T-cell (primary cell): ENCODE results near the gene SLC7A8. TPM values are rescaled to one million over a fixed set of nuclear protein-coding genes. Genes with fewer than 3 reads are reported as not detected.

Source experiments
- ATAC-seq, 4 experiments: fragments of 200-7000 bp in 3 of 4; fragments of 150-1000 bp in 1 of 4; cut with Tn5 transposase; replicated peaks in 1 of 4; 1 replicate in 3 of 4; 2 replicates in 1 of 4; pipeline ENCODE4 v1.10.0; 2021; ENCODE audit warnings: moderate library complexity in 3 of 4, mild to moderate bottlenecking in 2 of 4, moderate number of reproducible peaks in 1 of 4
- CTCF ChIA-PET, 2 donors: fragments of 300-600 bp; sonication (Branson Sonifier 250); formaldehyde crosslinking; loops; one replicate each; lab custom pipeline; 2022; ENCODE audit warnings: antibody characterized with exemption in 2 of 2; lab: Charles Lee
- POLR2A ChIA-PET, 2 donors: fragments of 300-600 bp; sonication (Branson Sonifier 250); formaldehyde crosslinking; loops; one replicate each; lab custom pipeline; 2022; ENCODE audit warnings: antibody characterized with exemption in 2 of 2; lab: Charles Lee
- DNase-seq, 35 experiments: peaks; one replicate each; pipeline versions ENCODE4 v3.0.0 to v3.0.0-alpha.2; 2013 to 2023
- H3K27ac ChIP-seq: one replicate; pipeline ENCODE4 v1.5.1; 2013; ENCODE audit warnings: low read length
- H3K27me3 ChIP-seq, 2 experiments: replicated peaks in 1 of 2; 1 replicate in 1 of 2; 2 replicates in 1 of 2; pipeline versions ENCODE4 v1.6.1 to v1.7.0; 2013; ENCODE audit warnings: low read length in 1 of 2, mixed read lengths in 1 of 2; ENCODE audit not compliant: control insufficient read depth in 2 of 2, insufficient read depth in 2 of 2; ENCODE audit errors: extremely low read depth in 1 of 2
- H3K36me3 ChIP-seq, 2 donors: 1 replicate in 1 of 2; 2 replicates in 1 of 2; pipeline versions ENCODE4 v1.6.1 to v1.7.0; 2013; ENCODE audit warnings: low read length in 1 of 2; ENCODE audit not compliant: control insufficient read depth in 2 of 2, insufficient read depth in 1 of 2; ENCODE audit errors: extremely low read depth in 1 of 2
- H3K4me1 ChIP-seq, 2 experiments: 1 replicate in 1 of 2; 2 replicates in 1 of 2; pipeline versions ENCODE4 v1.6.1 to v1.7.0; 2013; ENCODE audit warnings: low read length in 2 of 2, mixed read lengths in 1 of 2; ENCODE audit not compliant: insufficient read depth in 2 of 2, control insufficient read depth in 1 of 2; ENCODE audit errors: extremely low read depth in 1 of 2
- H3K4me3 ChIP-seq, 2 donors: 1 replicate in 1 of 2; 2 replicates in 1 of 2; pipeline versions ENCODE4 v1.5.1 to v1.7.0; 2013; ENCODE audit warnings: mild to moderate bottlenecking in 2 of 2, low read length in 1 of 2, moderate library complexity in 1 of 2; ENCODE audit not compliant: control insufficient read depth in 1 of 2; ENCODE audit errors: extremely low read depth in 1 of 2
- H3K9me3 ChIP-seq: 2 replicates; pipeline ENCODE4 v1.7.0; 2013
- H3K27ac Mint-ChIP-seq, 2 donors: one replicate each; pipeline ENCODE4 v1.8.0; 2020 to 2021; ENCODE audit warnings: mild to moderate bottlenecking in 2 of 2, mixed read lengths in 2 of 2
- H3K27me3 Mint-ChIP-seq, 2 donors: one replicate each; pipeline ENCODE4 v1.8.0; 2021 to 2022; ENCODE audit warnings: mixed read lengths in 2 of 2
- H3K36me3 Mint-ChIP-seq: one replicate; pipeline ENCODE4 v1.8.0; 2021; ENCODE audit warnings: mixed read lengths
- H3K4me1 Mint-ChIP-seq, 3 donors: one replicate each; pipeline ENCODE4 v1.8.0; 2020 to 2022; ENCODE audit warnings: mixed read lengths in 3 of 3, mild to moderate bottlenecking in 1 of 3
- H3K4me3 Mint-ChIP-seq, 3 donors: one replicate each; pipeline ENCODE4 v1.8.0; 2020 to 2022; ENCODE audit warnings: mild to moderate bottlenecking in 3 of 3, mixed read lengths in 3 of 3, moderate library complexity in 3 of 3
- H3K9me3 Mint-ChIP-seq, 3 donors: one replicate each; pipeline ENCODE4 v1.8.0; 2020 to 2022; ENCODE audit warnings: mixed read lengths in 3 of 3
- WGBS: methylation state at CpG from one replicate; pipeline ENCODE4 v1.1.5; 2013; ENCODE audit warnings: missing lambda C conversion rate; ENCODE audit not compliant: insufficient coverage; 5-methylcytosine and 5-hydroxymethylcytosine counted together
- total RNA-seq, 35 experiments: library from RNA in 6 of 35; stranded (reverse) in 6 of 35; fragments of 120-200 nt in 1 of 35; gene quantifications; one replicate each; pipeline versions ENCODE4 v1.2.1 to v1.2.4 and lab custom pipeline; 2013 to 2026

Gene SLC7A8
- total RNA-seq, 5 donors from 2014 or later (not counting 1 experiment from before 2014, with no cell fraction given): 0.33 to 8.1 (median 5.9) TPM

DNA sequence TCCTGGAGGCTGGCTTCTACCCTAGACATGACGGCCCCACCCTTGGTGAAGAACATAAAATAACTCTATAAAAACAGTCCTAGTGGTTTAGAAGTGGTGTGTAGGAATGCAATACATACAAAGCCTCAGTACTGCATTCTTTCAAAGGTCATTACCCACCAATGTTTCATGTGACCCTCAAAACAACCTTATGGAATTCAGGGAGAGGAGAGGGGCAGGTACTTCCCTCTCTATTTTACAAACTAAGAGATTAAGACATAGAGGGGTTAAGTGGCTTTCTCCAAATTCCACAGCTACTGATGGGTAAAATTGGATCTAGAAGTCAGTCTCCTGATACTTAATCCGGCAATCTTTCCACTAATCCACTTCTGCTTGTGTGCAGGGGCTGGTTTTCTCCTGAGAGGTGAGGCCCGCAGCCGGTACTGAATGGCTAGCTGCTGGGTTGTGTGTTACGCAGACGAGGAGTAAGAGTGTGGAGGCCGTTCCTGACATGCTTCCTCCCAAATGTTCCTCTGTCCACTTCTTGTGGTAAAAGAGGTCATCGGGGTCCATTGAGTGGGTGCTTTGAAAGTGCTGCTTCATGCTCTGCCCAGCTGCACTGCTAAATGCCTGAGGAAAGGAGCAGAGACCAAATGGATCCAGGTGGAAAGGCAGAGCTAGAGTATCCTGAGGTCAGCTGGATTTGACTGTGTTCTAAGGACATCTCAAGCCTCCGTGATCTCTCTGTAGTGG lies 16.2 kb downstream of the SLC7A8 start:
- no peaks in the 10 kb centered on the region for H3K36me3 ChIP-seq
- H3K9me3 Mint-ChIP-seq: no peaks in the 10 kb centered on the region
- no peak overlapping the region for H3K4me3 ChIP-seq
- H3K27ac Mint-ChIP-seq: peak overlapping the region in 1 of 2 donors; percentile 30
- H3K4me1 ChIP-seq: peaks cover 0 to 10% of the 10 kb centered on the region in 2 experiments
- no peak overlapping the region for H3K27ac ChIP-seq
- H3K36me3 Mint-ChIP-seq: peaks cover 3% of the 10 kb centered on the region
- H3K4me1 Mint-ChIP-seq: peaks cover 5 to 35% (median 28%) of the 10 kb centered on the region in 3 donors
- H3K4me3 Mint-ChIP-seq: no peak overlapping the region
- no peaks in the 10 kb centered on the region for H3K9me3 ChIP-seq
- DNase-seq (no peak), ATAC-seq (no peak)
- CTCF ChIA-PET: no interaction called here
- H3K27me3 Mint-ChIP-seq: no peaks in the 10 kb centered on the region
- POLR2A ChIA-PET: interaction anchor here in 1 of 2 donors (0.5 kb wide), 1 partner anchor 12 kb away, joined by 3 read pairs; no protein-coding TSS in a partner anchor
- peaks cover 0 to 11% of the 10 kb centered on the region in 2 experiments for H3K27me3 ChIP-seq
- 96% methylated on average over 6 of the region's 9 CpGs for WGBS

DNA sequence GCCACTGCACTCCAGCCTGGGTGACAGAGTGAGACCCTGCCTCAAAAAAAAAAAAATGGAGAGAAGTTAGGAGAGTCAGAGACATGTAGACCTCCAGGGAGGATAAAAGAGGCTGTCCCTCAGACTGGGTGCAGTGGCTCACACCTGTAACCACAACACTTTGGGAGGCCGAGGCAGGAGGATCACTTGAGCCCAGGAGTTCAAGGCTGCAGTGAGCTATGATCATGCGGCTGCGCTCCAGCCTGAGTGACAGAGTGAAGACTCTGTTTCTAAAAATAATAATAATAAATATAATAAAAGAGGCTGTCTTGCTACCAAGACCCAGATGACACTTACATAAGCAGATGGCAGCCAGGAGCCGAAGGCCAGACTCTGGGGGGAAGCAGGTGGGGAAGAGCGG lies 18.5 kb downstream of the SLC7A8 start:
- Mint-ChIP-seq H3K27ac (peak overlapping the region in 1 of 2 donors; percentile 28), H3K4me1 (peaks cover 5 to 30% (median 22%) of the 10 kb centered on the region in 3 donors), H3K36me3 (peaks cover 3% of the 10 kb centered on the region), H3K9me3 (no peaks in the 10 kb centered on the region), H3K27me3 (no peaks in the 10 kb centered on the region), H3K4me3 (no peak overlapping the region)
- no peak for ATAC-seq
- WGBS: no CpG with 5 or more reads among the region's 5 CpGs
- no peaks in the 10 kb centered on the region for H3K9me3 ChIP-seq
- H3K36me3 ChIP-seq: no peaks in the 10 kb centered on the region
- no peak overlapping the region for H3K27ac ChIP-seq
- CTCF ChIA-PET: no interaction called here
- no peak overlapping the region for H3K4me3 ChIP-seq
- no peak for DNase-seq
- peaks cover 0 to 14% of the 10 kb centered on the region in 2 experiments for H3K27me3 ChIP-seq
- POLR2A ChIA-PET: no interaction called here
- peaks cover 3 to 10% of the 10 kb centered on the region in 2 experiments for H3K4me1 ChIP-seq

DNA sequence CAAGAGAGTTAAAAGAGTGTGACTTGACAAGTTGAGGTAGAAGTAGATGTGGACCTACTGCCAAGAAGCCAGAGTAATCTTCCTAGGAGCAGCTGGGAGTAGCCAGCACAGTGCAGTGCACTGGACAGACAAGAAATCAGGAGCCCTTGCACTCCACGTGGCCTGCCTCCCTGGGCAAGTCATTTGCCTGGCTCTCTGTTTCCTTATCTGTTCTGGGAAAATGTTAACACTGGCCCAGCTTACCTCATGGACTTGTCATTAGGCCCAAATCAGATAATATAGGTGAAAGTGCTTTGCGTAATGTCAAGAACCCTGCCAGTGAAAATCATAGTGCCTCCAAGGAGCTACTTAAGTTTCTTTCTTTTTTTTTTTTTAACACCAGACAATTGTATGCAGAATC lies 19.2 kb downstream of the SLC7A8 start:
- Histone ChIP-seq H3K4me1 (peaks cover 3 to 10% of the 10 kb centered on the region in 2 experiments), H3K36me3 (no peaks in the 10 kb centered on the region), H3K27me3 (peaks cover 0 to 12% of the 10 kb centered on the region in 2 experiments), H3K27ac (no peak overlapping the region), H3K4me3 (no peak overlapping the region), H3K9me3 (no peaks in the 10 kb centered on the region)
- H3K27me3 Mint-ChIP-seq: peaks cover 0 to 3% of the 10 kb centered on the region in 2 donors
- WGBS: 75% methylated on average over 1 of the region's 2 CpGs
- H3K36me3 Mint-ChIP-seq: peaks cover 3% of the 10 kb centered on the region
- ATAC-seq (no peak), DNase-seq (no peak)
- H3K27ac Mint-ChIP-seq: peak overlapping the region; percentile 94 to 96
- H3K4me1 Mint-ChIP-seq: peaks cover 5 to 28% (median 22%) of the 10 kb centered on the region in 3 donors
- POLR2A ChIA-PET: no interaction called here
- CTCF ChIA-PET: interaction anchor here (0.7 kb wide), 2 partner anchors 24 to 433 kb away, joined by 3 to 4 read pairs; no protein-coding TSS in a partner anchor
- no peak overlapping the region for H3K4me3 Mint-ChIP-seq
- H3K9me3 Mint-ChIP-seq: no peaks in the 10 kb centered on the region

DNA sequence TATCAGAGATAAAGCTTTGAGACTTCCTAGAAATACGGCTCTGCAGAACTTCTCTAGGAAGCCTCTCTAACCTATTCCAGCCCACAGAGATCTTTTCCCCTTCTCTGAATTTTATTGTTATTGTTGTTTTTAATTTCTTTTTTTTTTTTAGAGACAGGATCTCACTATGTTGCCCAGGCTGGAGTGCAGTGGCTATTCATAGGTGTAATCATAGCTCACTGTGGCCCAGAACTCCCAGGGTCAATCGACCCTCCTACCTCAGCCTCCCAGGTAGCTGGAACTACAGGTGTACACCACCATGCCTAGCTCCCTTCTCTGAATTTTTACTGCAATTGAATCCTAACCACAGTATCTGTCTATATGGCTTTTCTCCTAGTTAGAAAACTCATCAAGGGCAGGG lies 19.6 kb downstream of the SLC7A8 start:
- H3K27ac ChIP-seq: no peak overlapping the region
- Mint-ChIP-seq H3K27ac (peak overlapping the region; percentile 94 to 96), H3K27me3 (peaks cover 0 to 4% of the 10 kb centered on the region in 2 donors), H3K4me3 (no peak overlapping the region), H3K4me1 (peaks cover 5 to 28% (median 22%) of the 10 kb centered on the region in 3 donors), H3K9me3 (no peaks in the 10 kb centered on the region), H3K36me3 (peaks cover 3% of the 10 kb centered on the region)
- ATAC-seq (no peak), DNase-seq (no peak)
- ChIA-PET CTCF (interaction anchor here (0.7 to 1.1 kb wide), 3 partner anchors 24 to 434 kb away, joined by 3 to 4 read pairs (median 3); no protein-coding TSS in a partner anchor), POLR2A (no interaction called here)
- H3K36me3 ChIP-seq: no peaks in the 10 kb centered on the region
- H3K4me3 ChIP-seq: no peak overlapping the region
- 75% methylated on average over 1 of the region's 2 CpGs for WGBS
- peaks cover 0 to 7% of the 10 kb centered on the region in 2 experiments for H3K27me3 ChIP-seq
- peaks cover 3 to 10% of the 10 kb centered on the region in 2 experiments for H3K4me1 ChIP-seq
- no peaks in the 10 kb centered on the region for H3K9me3 ChIP-seq

DNA sequence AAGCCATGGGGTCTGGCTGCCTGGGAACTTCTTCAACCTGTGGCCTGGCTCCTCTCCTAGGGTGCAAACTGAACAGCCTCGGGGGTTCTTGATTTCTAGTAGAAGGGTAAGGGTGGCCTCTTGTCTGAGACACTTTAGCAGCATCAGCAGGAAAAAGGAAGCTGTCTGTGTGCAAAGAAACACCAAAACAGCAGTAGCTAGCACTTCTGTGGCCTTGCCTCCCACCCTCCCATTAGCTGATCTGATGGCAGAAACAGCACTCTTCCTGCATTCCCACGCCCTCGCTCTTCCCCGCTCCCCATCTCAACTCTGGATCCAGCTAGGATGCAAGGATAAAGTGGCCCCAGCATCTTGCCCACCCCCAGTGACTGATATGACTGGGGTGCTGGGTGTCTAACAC lies 20.7 kb downstream of the SLC7A8 start:
- WGBS: no CpG with 5 or more reads among the region's 4 CpGs
- Histone ChIP-seq H3K36me3 (no peaks in the 10 kb centered on the region), H3K4me3 (peak overlapping the region in 1 of 2 donors; percentile 36), H3K27me3 (peaks cover 0 to 5% of the 10 kb centered on the region in 2 experiments), H3K4me1 (peaks cover 3 to 10% of the 10 kb centered on the region in 2 experiments), H3K9me3 (no peaks in the 10 kb centered on the region), H3K27ac (no peak overlapping the region)
- ChIA-PET CTCF (interaction anchor here (0.6 to 1.1 kb wide), 2 partner anchors 40 to 444 kb away, joined by 3 to 9 read pairs; no protein-coding TSS in a partner anchor), POLR2A (no interaction called here)
- peaks cover 5 to 24% (median 22%) of the 10 kb centered on the region in 3 donors for H3K4me1 Mint-ChIP-seq
- DNase-seq: peak in 1 of 35 experiments; percentile 10
- peak in 3 of 4 experiments; percentile 43 to 72 (median 70) for ATAC-seq
- peak overlapping the region; percentile 94 to 96 for H3K27ac Mint-ChIP-seq
- H3K36me3 Mint-ChIP-seq: peaks cover 3% of the 10 kb centered on the region
- H3K9me3 Mint-ChIP-seq: no peaks in the 10 kb centered on the region
- H3K27me3 Mint-ChIP-seq: peaks cover 0 to 4% of the 10 kb centered on the region in 2 donors
- peak overlapping the region in 2 of 3 donors; percentile 66 to 77 for H3K4me3 Mint-ChIP-seq

DNA sequence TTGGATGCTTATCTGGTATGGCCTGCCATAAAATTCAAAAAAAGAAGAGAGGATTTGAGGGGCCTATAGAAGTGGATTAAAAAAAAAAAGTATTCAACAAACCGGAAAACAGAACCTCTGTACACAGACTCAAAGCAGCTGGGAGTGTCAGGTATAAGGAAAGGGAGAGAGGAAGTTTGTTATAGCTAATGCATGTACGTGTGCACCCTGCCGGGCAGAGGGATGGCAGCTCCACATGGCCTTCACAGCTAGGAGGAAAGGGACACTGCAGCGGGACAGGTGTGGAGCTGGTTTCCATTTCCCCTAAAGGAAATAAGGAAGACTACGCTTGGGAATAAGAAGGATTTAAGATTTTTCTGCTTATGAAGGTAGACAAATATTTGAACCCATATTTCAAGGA lies 21.5 kb downstream of the SLC7A8 start:
- DNase-seq: no peak
- POLR2A ChIA-PET: interaction anchor here in 1 of 2 donors (0.7 kb wide), 1 partner anchor 73 kb away, joined by 4 read pairs; no protein-coding TSS in a partner anchor
- Histone ChIP-seq H3K36me3 (no peaks in the 10 kb centered on the region), H3K27ac (no peak overlapping the region), H3K4me1 (peaks cover 3 to 10% of the 10 kb centered on the region in 2 experiments), H3K27me3 (peaks cover 0 to 5% of the 10 kb centered on the region in 2 experiments), H3K9me3 (no peaks in the 10 kb centered on the region), H3K4me3 (no peak overlapping the region)
- Mint-ChIP-seq H3K27me3 (peaks cover 0 to 4% of the 10 kb centered on the region in 2 donors), H3K4me1 (peaks cover 5 to 24% (median 22%) of the 10 kb centered on the region in 3 donors), H3K36me3 (peaks cover 3% of the 10 kb centered on the region), H3K27ac (peak overlapping the region; percentile 94 to 96), H3K4me3 (peak overlapping the region in 2 of 3 donors; percentile 66 to 77), H3K9me3 (no peaks in the 10 kb centered on the region)
- WGBS: 71% methylated on average over 2 of the region's 5 CpGs
- CTCF ChIA-PET: interaction anchor here in 1 of 2 donors (0.5 to 1.7 kb wide), 2 partner anchors 39 to 41 kb away, joined by 3 to 5 read pairs; no protein-coding TSS in a partner anchor
- peak in 2 of 4 experiments; percentile 52 to 58 for ATAC-seq
